IPS DF 6.9 (cell line): ENCODE data around the gene PRM2.
A peak's percentile ranks its signal among the peaks of the same experiment; 100 is the strongest.

Experiments used
- DNase-seq: peaks from one replicate; pipeline ENCODE4 v3.0.0-alpha.2; 2013; ENCODE audit warnings: low read depth, low spot score
- H3K27ac ChIP-seq: one replicate; pipeline ENCODE4 v1.5.1; 2013; ENCODE audit warnings: low read length, control low read depth
- H3K27me3 ChIP-seq: 2 replicates; pipeline ENCODE4 v1.6.1; 2013; ENCODE audit warnings: mild to moderate bottlenecking, low read length; ENCODE audit not compliant: control insufficient read depth, insufficient read depth
- H3K36me3 ChIP-seq: 2 replicates; pipeline ENCODE4 v1.6.1; 2013; ENCODE audit warnings: low read length; ENCODE audit not compliant: control insufficient read depth, insufficient read depth
- H3K4me1 ChIP-seq: 2 replicates; pipeline ENCODE4 v1.6.1; 2013; ENCODE audit warnings: low read length; ENCODE audit not compliant: control insufficient read depth, insufficient read depth
- H3K4me3 ChIP-seq: 2 replicates; pipeline ENCODE4 v1.5.1; 2013; ENCODE audit warnings: mild to moderate bottlenecking, low read length
- H3K9me3 ChIP-seq: 2 replicates; pipeline ENCODE4 v1.6.1; 2013; ENCODE audit warnings: low read length, inconsistent platforms; ENCODE audit not compliant: control insufficient read depth, insufficient read depth
- whole genome bisulfite sequencing: extraction: QIAGEN DNeasy Blood & Tissue Kit; methylation state at CpG from one replicate; pipeline ENCODE4 v1.1.7; 2013; ENCODE audit warnings: mixed read lengths, missing lambda C conversion rate; ENCODE audit not compliant: insufficient read length, insufficient coverage; 5-methylcytosine and 5-hydroxymethylcytosine counted together

PRM2 gene

DNA sequence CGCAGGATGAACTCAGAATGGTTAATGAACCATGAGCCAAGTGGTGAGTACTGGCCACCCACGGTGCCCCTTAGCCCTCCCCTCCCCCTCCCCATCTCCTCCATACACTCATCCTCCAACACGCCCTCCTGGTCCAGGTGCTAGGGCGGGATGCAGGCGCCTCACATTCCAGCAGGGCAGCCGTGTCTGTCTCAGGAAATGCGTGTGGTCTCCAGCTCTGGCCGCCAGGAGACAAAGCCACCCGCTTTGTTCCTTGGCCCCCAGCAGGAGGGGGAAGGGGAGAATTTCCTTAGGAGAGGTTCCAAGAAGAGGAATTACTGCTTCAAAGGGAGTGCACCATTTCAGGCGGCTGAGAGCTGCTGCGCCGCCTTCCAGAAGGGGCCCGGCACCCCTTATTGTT is 39.2 kb upstream of the PRM2 start:
- no CpG with 5 or more reads among the region's 13 CpGs for WGBS
- H3K4me3 ChIP-seq, result no peak overlapping the region
- H3K27ac ChIP-seq, result no peak overlapping the region

DNA sequence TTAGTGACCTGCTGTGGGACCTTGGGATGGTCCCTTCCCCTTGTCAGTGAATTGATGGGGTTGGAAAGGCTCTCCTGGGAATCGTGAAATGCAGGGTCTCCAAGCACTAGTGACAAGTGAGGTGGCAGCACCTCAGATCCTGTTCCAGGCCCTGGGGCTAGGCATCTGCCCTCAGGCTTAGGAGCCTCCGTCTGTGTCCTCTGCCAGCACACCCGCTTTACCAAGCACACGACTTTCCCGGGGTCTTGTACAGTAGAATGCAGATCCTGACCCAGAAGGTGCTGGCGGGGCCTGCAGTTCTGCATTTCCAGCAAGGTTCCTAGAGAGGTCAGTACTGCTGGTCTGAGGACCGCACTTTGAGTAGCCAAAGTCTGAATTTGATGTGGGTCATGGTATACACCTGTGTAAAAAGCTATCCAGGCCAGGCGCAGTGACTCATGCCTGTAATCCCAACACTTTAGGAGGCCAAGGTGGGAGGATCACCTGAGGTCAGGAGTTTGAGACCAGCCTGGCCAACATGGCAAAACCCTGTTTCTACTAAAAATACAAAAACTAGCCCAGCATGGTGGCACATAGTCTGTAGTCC is 38.1 kb upstream of the PRM2 start:
- Histone ChIP-seq H3K27me3 (no peaks in the 10 kb centered on the region), H3K4me1 (peaks cover 20% of the 10 kb centered on the region), H3K4me3 (no peak overlapping the region), H3K27ac (peak overlapping the region; percentile 52), H3K9me3 (no peaks in the 10 kb centered on the region), H3K36me3 (no peaks in the 10 kb centered on the region)
- no peak for DNase-seq
- WGBS, result no CpG with 5 or more reads among the region's 8 CpGs

More for the DNA sequence above, 39.2 kb upstream of the PRM2 start:
- peaks cover 20% of the 10 kb centered on the region for H3K4me1 ChIP-seq
- no peaks in the 10 kb centered on the region for H3K27me3 ChIP-seq
- DNase-seq, result peak; percentile 91
- no peaks in the 10 kb centered on the region for H3K9me3 ChIP-seq
- H3K36me3 ChIP-seq, result no peaks in the 10 kb centered on the region

DNA sequence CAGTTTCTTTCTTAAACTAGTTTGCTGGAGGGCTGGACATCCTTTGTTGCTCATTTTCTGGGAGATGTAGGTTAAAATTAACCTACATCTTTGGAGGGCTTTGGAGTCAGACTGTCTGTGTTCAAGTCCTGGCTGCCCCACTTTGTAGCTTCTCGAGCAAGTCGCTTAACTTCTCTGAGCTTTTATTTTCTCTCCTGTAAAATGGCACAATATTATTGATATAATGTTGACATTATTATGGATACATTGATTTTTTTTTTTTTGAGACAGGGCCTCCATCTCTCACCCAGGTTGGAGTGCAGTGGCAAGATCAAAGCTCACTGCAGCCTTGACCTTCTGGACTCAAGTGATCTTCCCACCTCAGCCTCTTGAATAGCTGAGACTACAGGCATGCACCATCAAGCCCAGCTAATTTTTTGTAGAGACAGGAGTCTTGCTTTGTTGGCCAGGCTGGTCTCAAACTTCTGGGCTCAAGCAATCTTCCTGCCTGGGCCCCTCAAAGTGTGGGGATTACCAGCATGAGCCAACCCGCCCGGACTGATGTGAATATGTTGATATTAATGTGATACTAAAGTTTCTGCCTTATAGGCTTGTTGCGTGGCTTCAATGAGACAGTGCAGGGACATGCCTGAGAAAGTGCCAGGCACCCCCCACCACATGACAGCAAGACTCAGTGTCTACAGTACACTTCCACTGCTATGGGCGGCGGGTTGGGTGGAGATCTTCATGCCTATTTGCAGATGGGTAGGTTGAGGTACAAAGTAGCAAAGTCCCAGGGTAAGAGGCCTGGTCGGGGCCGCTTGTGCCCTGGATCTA is 37.4 kb upstream of the PRM2 start:
- WGBS, result no CpG with 5 or more reads among the region's 9 CpGs
- H3K36me3 ChIP-seq, result no peaks in the 10 kb centered on the region
- no peaks in the 10 kb centered on the region for H3K27me3 ChIP-seq
- no peaks in the 10 kb centered on the region for H3K9me3 ChIP-seq
- H3K4me3 ChIP-seq, result no peak overlapping the region
- DNase-seq, result no peak
- peak overlapping the region; percentile 52 for H3K27ac ChIP-seq
- peaks cover 21% of the 10 kb centered on the region for H3K4me1 ChIP-seq

DNA sequence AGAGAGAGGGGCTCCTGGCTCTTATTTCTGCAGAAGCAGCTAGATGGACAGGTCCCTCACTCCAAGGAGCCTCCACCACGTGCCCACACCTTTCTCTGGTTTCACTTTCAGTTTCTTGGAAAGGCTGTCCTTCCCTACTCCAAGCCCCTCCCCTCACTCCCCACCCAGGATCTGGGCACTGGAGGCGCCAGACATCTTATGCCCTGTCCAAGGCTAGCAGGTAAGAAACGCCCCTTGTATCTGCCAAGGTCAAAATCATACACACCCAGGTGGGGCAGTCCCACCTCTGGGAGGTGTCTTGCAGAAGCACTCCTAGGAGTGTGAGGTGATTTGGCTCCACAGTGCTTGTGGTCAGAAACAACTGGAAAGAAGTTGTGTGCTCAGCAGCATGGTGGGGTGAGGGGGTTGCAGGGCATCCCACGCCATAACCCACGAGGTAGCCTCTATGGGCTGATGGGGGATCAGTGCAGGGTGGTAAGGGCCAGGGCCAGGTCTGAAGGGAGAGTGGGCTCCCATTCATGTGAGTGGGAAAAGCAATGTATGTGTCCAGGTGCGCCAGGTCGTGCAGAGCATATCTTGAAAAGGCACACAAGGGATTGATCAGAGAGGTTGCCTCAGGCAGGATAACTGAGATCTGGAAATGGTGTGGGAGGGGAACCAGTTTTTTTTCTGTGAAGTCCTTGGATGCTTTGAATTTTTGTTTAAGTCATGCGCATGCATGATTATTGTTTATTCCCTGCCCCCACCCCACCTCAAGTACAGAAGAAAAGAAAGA is 36.6 kb upstream of the PRM2 start:
- Histone ChIP-seq H3K27me3 (no peaks in the 10 kb centered on the region), H3K36me3 (no peaks in the 10 kb centered on the region), H3K9me3 (no peaks in the 10 kb centered on the region), H3K4me3 (no peak overlapping the region), H3K4me1 (peaks cover 22% of the 10 kb centered on the region), H3K27ac (peak overlapping the region; percentile 61)
- no peak for DNase-seq
- no CpG with 5 or more reads among the region's 8 CpGs for WGBS

DNA sequence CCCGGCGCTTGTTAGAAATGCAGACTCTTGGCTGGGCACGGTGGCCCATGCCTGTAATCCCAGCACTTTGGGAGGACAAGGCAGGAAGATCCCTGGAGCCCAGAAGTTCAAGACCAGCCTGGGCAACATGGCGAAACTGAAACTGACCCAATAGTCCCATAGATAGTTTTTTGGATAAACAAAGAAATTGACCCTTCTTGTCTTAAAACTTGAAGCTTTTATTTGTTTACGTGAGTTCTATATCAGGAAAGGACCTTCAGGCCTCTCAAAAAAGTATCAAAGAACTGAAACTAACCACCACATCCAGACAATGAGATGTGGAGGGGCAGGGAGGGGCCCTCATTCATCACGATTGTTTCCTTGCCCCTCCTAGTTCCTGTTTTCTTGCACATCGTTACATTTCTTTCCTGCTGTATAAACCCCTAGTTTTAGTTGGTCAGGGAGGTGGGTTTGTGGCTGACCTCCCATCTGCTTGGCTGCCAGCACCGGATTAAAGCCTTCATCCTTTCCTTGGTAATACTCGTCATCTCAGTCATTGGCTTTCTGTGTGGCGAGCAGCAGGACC is 34.8 kb upstream of the PRM2 start:
- no peak for DNase-seq
- Histone ChIP-seq H3K27ac (no peak overlapping the region), H3K36me3 (no peaks in the 10 kb centered on the region), H3K27me3 (no peaks in the 10 kb centered on the region), H3K9me3 (no peaks in the 10 kb centered on the region), H3K4me1 (peaks cover 18% of the 10 kb centered on the region), H3K4me3 (no peak overlapping the region)
- no CpG with 5 or more reads among the region's 10 CpGs for WGBS

DNA sequence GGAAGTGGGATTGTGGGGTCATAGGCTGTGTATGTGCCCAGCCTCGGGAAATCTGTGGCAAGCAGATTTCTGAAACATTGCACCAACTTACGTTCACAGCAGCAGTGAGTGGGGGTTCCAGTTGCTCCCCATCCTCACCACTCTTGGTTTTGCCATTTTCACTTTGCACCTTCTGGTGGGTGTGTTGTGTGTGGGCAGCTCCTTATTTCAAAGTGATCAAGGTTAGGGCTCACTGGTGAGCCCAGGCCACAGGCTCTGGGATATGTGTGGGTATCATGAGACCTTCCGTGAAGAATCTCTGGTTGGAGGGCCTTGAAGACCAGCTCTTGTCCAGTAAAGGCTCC is 34.3 kb upstream of the PRM2 start:
- H3K9me3 ChIP-seq, result no peaks in the 10 kb centered on the region
- no peaks in the 10 kb centered on the region for H3K36me3 ChIP-seq
- peaks cover 16% of the 10 kb centered on the region for H3K4me1 ChIP-seq
- DNase-seq, result no peak
- WGBS, result no CpG with 5 or more reads among the region's 3 CpGs
- H3K27ac ChIP-seq, result no peak overlapping the region
- H3K27me3 ChIP-seq, result no peaks in the 10 kb centered on the region
- no peak overlapping the region for H3K4me3 ChIP-seq

DNA sequence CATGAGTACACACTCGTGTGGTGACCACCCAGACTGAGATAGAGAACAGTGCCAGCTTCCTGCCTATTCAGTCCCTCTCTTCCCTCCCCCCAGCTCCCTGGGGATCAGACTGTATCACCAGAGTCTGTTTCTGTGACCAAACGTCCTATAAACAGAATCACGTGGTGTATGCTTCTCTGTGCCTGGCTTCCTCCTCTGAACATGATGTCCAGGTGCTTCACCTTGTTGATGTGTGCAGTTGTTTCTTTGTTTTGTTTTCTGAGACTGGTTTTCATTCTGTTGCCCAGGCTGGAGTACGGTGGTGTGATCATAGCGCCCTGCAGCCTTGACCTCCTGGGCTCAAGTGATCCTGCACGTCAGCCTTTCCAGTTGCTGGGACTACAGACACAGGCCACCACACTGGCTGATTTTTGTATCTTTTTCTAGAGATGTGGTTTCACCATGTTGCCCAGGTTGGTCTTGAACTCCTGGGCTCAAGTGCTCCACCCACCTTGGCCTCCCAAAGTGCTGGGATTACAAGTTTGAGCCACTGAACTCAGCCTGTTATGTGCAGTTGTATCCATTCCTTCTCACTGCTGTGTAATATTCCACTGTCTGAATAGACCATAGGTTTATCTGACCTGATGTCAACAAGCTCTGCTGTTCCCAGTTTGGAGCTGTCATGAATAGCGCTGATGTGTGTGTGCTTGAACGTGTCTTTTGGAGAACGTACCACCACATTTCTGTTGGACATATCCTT is 33.8 kb upstream of the PRM2 start:
- WGBS, result no CpG with 5 or more reads among the region's 9 CpGs
- H3K27ac ChIP-seq, result no peak overlapping the region
- no peaks in the 10 kb centered on the region for H3K9me3 ChIP-seq
- H3K27me3 ChIP-seq, result no peaks in the 10 kb centered on the region
- H3K36me3 ChIP-seq, result no peaks in the 10 kb centered on the region
- H3K4me3 ChIP-seq, result no peak overlapping the region
- H3K4me1 ChIP-seq, result peaks cover 16% of the 10 kb centered on the region
- DNase-seq, result no peak

DNA sequence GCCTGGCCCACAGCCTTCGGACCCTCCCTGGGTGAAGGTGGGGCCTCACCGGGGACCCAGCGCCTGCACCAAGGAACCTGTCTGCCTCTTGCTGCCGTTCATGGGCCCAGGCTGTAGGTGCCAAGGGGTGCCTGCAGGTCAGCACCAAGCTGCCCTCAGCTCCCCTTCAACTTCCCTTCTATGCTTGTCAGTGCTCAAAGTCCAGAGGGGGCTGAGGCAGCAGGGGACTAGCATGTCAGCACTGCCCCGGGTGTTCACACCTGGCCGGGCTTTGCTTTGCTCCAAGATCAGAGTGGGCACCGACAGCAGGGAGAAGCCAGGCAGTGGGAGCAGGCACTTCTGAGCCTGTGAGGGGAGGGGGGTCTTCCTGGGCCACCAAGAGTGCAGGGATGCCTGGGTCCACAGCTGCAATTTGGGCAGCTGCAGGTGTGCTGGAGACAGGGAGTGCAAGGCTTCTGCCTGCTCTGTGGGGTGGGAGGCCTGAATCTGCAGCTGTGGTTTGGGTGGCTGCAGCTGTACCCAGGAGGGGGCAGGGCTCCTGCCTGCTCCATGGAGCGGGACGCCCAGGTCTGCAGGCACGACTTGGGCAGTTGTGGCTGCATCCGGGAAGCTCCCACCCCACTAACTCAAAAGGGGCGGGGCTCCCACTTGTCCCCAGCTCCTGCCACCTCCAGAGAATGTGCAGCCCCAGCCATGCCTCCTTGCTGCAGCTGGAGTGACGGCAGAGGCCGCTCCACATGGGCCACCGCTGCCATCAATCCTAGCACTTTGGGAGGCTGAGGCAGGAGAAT is 32.4 kb upstream of the PRM2 start:
- Histone ChIP-seq H3K9me3 (no peaks in the 10 kb centered on the region), H3K4me3 (no peak overlapping the region), H3K4me1 (peaks cover 10% of the 10 kb centered on the region), H3K27me3 (no peaks in the 10 kb centered on the region), H3K36me3 (no peaks in the 10 kb centered on the region), H3K27ac (no peak overlapping the region)
- WGBS, result no CpG with 5 or more reads among the region's 15 CpGs
- no peak for DNase-seq

DNA sequence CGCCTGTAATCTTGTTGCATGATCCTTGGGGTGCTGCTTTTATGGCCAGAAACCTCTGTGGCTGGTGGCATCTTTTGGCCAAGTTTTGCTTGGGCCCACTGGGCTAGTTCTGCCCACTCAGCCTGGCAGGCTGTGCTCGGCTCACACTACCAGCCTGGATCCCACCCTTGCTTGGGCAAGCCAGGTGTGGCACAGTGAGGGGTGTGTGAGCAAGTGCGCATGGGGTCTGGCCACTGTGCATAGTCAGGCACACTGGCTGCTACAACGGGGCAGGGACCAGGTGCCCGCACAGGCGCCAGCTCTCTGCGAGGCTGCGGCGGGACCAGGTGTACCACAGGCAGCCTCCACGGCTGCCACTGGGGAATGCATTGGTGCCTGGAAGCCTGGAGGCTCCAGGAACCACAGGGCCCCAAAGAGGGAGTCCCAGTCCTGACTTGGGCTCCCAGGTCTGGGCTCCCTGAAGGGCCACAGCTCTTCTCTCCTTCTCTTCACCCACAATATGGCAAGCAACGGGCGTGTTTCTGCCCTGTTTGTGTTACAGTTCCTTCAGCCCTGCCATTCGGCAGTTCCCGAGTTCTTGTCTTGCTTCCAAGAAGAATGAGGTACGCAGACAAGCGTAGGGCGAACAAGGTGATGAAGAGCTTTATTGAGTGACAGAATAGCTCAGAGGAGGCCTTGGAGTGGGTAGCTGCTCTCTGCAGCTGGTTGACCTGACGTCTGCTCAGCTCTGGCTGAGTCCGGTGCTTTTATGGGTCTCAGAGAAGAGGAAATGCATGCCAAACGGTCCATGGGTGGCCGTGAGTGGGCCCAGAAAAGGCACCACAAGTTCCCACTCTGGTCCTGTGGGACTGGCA is 31.6 kb upstream of the PRM2 start:
- H3K27me3 ChIP-seq, result no peaks in the 10 kb centered on the region
- no peak overlapping the region for H3K27ac ChIP-seq
- H3K4me1 ChIP-seq, result peaks cover 7% of the 10 kb centered on the region
- WGBS, result no CpG with 5 or more reads among the region's 21 CpGs
- no peaks in the 10 kb centered on the region for H3K36me3 ChIP-seq
- DNase-seq, result no peak
- no peak overlapping the region for H3K4me3 ChIP-seq
- H3K9me3 ChIP-seq, result no peaks in the 10 kb centered on the region
